CD14-positive monocyte (primary cell): ENCODE measurements around the gene CPLX4. TPM values are rescaled to one million over a fixed set of nuclear protein-coding genes. Genes with fewer than 3 reads are reported as not detected.
A peak's percentile ranks its signal among the peaks of the same experiment; 100 is the strongest.

Experiments used
- DNase-seq, 3 donors: peaks; one replicate each; pipeline ENCODE4 v3.0.0-alpha.2; 2011 to 2022
- H2AFZ ChIP-seq: 2 replicates; pipeline ENCODE4 v1.6.0; 2012; ENCODE audit warnings: mild to moderate bottlenecking, low read depth, low read length, inconsistent platforms; ENCODE audit not compliant: insufficient read depth, poor library complexity, severe bottlenecking
- H3K27ac ChIP-seq, 2 donors: 1 replicate in 1 of 2; 2 replicates in 1 of 2; pipeline ENCODE4 v1.5.1; 2012 to 2013; ENCODE audit warnings: low read length in 2 of 2, control low read depth in 1 of 2, inconsistent platforms in 1 of 2, low read depth in 1 of 2, mild to moderate bottlenecking in 1 of 2
- H3K27me3 ChIP-seq, 2 donors: one replicate each; pipeline versions ENCODE4 v1.6.0 to v1.6.1; 2011 to 2013; ENCODE audit warnings: low read length in 2 of 2; ENCODE audit not compliant: control insufficient read depth in 2 of 2, insufficient read depth in 2 of 2
- H3K36me3 ChIP-seq, 2 donors: replicated peaks in 1 of 2; 1 replicate in 1 of 2; 2 replicates in 1 of 2; pipeline versions ENCODE4 v1.5.1 to v1.6.1; 2012 to 2013; ENCODE audit warnings: low read length in 2 of 2, control low read depth in 1 of 2, inconsistent platforms in 1 of 2, mild to moderate bottlenecking in 1 of 2; ENCODE audit not compliant: insufficient read depth in 2 of 2, control insufficient read depth in 1 of 2
- H3K4me1 ChIP-seq, 2 donors: 1 replicate in 1 of 2; 2 replicates in 1 of 2; pipeline versions ENCODE4 v1.5.1 to v1.6.1; 2012 to 2013; ENCODE audit warnings: low read length in 2 of 2, control low read depth in 1 of 2, inconsistent platforms in 1 of 2, mild to moderate bottlenecking in 1 of 2, moderate library complexity in 1 of 2; ENCODE audit not compliant: insufficient read depth in 2 of 2, control insufficient read depth in 1 of 2
- H3K4me2 ChIP-seq: replicated peaks from 2 replicates; pipeline ENCODE3; 2012; ENCODE audit warnings: low read length, moderate library complexity, mild to moderate bottlenecking; ENCODE audit not compliant: poor library complexity, severe bottlenecking; ENCODE audit errors: extremely low read depth
- H3K4me3 ChIP-seq, 3 experiments: fragments of 200-600 bp in 1 of 3; sonication (generic) in 1 of 3; replicated peaks in 1 of 3; 1 replicate in 2 of 3; 2 replicates in 1 of 3; pipeline ENCODE4 v1.5.1; 2011 to 2013; ENCODE audit warnings: low read length in 3 of 3, mild to moderate bottlenecking in 3 of 3, control low read depth in 2 of 3, low read depth in 2 of 3, inconsistent platforms in 1 of 3, moderate library complexity in 1 of 3
- H3K79me2 ChIP-seq: 2 replicates; pipeline ENCODE4 v1.6.0; 2012; ENCODE audit warnings: mild to moderate bottlenecking, control low read depth, inconsistent platforms, low read length, moderate library complexity; ENCODE audit not compliant: insufficient read depth
- H3K9ac ChIP-seq: 2 replicates; pipeline ENCODE4 v1.6.0; 2017; ENCODE audit warnings: low read length, mild to moderate bottlenecking; ENCODE audit not compliant: insufficient read depth, poor library complexity, severe bottlenecking
- H3K9me3 ChIP-seq, 2 donors: replicated peaks in 1 of 2; 1 replicate in 1 of 2; 2 replicates in 1 of 2; pipeline versions ENCODE4 v1.5.1 to v1.6.1; 2012 to 2013; ENCODE audit warnings: low read length in 2 of 2, control low read depth in 1 of 2; ENCODE audit not compliant: control insufficient read depth in 1 of 2, insufficient read depth in 1 of 2
- H4K20me1 ChIP-seq: 2 replicates; pipeline ENCODE4 v1.6.0; 2012; ENCODE audit warnings: mild to moderate bottlenecking, low read length, control low read depth, moderate library complexity; ENCODE audit not compliant: insufficient read depth
- H3K27ac Mint-ChIP-seq, 7 donors: one replicate each; pipeline ENCODE4 v1.8.0; 2020; ENCODE audit warnings: mild to moderate bottlenecking in 7 of 7, mixed read lengths in 7 of 7, moderate library complexity in 6 of 7, inconsistent platforms in 2 of 7
- H3K27me3 Mint-ChIP-seq, 3 donors: one replicate each; pipeline ENCODE4 v1.8.0; 2021 to 2022; ENCODE audit warnings: low read depth in 3 of 3, mild to moderate bottlenecking in 3 of 3, mixed read lengths in 3 of 3, moderate library complexity in 3 of 3, inconsistent platforms in 1 of 3
- H3K36me3 Mint-ChIP-seq, 2 donors: one replicate each; pipeline ENCODE4 v1.8.0; 2020; ENCODE audit warnings: mixed read lengths in 2 of 2, inconsistent platforms in 1 of 2, mild to moderate bottlenecking in 1 of 2
- H3K4me1 Mint-ChIP-seq: one replicate; pipeline ENCODE4 v1.8.0; 2020; ENCODE audit warnings: mild to moderate bottlenecking, mixed read lengths
- H3K4me3 Mint-ChIP-seq, 2 donors: one replicate each; pipeline ENCODE4 v1.8.0; 2020; ENCODE audit warnings: mild to moderate bottlenecking in 2 of 2, mixed read lengths in 2 of 2, moderate library complexity in 1 of 2
- H3K9me3 Mint-ChIP-seq, 7 donors: one replicate each; pipeline ENCODE4 v1.8.0; 2020 to 2022; ENCODE audit warnings: mixed read lengths in 7 of 7, mild to moderate bottlenecking in 6 of 7, moderate library complexity in 6 of 7, inconsistent platforms in 2 of 7
- CTCF ChIP-seq: fragments of 200-600 bp; IDR thresholded peaks from one replicate; pipeline ENCODE4 v1.8.0; 2022; ENCODE audit warnings: antibody characterized with exemption, mild to moderate bottlenecking
- WGBS: methylation state at CpG from one replicate; pipeline ENCODE4 v1.1.5; 2013; ENCODE audit warnings: missing lambda C conversion rate; ENCODE audit not compliant: insufficient coverage; 5-methylcytosine and 5-hydroxymethylcytosine counted together
- intact Hi-C, 2 donors: fragments of 100-400 bp; cut with micrococcal nuclease; formaldehyde crosslinking; loops; one replicate each; pipeline versions ENCODE4 v1.15.0 to v1.15.1; 2023
- polyA plus RNA-seq, 3 donors: library from polyadenylated mRNA; depleted of rRNA in 1 of 3; unstranded in 2 of 3; stranded (reverse) in 1 of 3; fragments of 300-500 nt in 2 of 3; fragments of >200 nt in 1 of 3; fragmentation: Illumina TruSeq in 2 of 3; gene quantifications; 1 replicate in 2 of 3; 2 replicates in 1 of 3; pipeline ENCODE4 v1.2.3, GENCODE V29; 2012 to 2021

Gene CPLX4
- polyA plus RNA-seq, 3 donors = not detected

DNA sequence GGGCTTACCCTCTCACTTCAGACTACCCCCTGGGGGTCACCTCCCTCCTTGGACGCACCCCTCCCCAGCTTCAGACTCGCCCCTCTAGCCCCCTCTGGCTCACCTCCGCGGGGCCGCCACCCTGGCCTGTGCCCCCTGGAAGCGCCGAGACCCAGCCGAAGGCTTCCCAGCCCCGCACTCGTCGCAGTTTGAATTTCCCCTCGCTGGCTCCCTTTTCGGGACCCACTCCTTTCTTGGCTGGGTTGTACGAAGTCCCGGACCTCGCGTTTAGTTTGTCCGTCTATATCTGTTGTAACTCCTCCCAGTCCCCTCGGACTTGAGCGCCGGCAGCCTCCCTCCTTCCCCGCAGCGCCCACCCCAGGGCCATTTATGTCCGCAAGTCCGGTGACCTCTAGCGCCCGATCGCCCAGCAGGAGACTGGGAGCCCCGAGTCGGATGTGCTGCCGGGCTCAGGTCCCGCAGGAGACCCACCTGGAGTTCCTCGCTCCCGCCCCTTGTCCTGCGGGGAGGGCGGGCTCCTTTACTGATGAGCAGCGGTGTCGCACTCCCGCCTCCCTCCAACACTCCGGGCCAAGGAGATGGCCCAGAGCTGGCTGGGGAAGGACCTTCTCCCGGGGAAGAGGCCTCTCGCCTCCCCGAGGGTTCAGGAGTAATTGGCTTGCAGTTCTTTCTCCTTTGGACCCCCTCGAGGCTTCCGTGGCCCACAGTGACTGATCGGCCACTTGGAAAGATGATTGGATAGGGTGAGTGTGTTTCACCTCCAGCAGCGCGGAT is 44.5 kb downstream of the CPLX4 start:
- H3K9ac ChIP-seq = no peak overlapping the region
- no peak for TF ChIP-seq CTCF
- H4K20me1 ChIP-seq = no peaks in the 10 kb centered on the region
- Mint-ChIP-seq H3K36me3 (peaks cover 5 to 8% of the 10 kb centered on the region in 2 donors), H3K4me1 (peaks cover 15% of the 10 kb centered on the region), H3K4me3 (peak overlapping the region in 1 of 2 donors; percentile 83), H3K9me3 (peaks cover 2 to 23% (median 15%) of the 10 kb centered on the region in 7 donors), H3K27me3 (peaks cover 73 to 89% (median 86%) of the 10 kb centered on the region in 3 donors), H3K27ac (no peak overlapping the region)
- H3K9me3 ChIP-seq = peaks cover 0 to 32% of the 10 kb centered on the region in 2 donors
- no peak for DNase-seq
- H3K4me3 ChIP-seq = peak overlapping the region in 1 of 3 experiments; percentile 64
- intact Hi-C loops = no loop called here
- H3K79me2 ChIP-seq = no peaks in the 10 kb centered on the region
- no peaks in the 10 kb centered on the region for H3K36me3 ChIP-seq
- H3K27ac ChIP-seq = no peak overlapping the region
- H3K27me3 ChIP-seq = peaks cover 80 to 97% of the 10 kb centered on the region in 2 donors
- H3K4me2 ChIP-seq = peak overlapping the region; percentile 70
- whole genome bisulfite sequencing = 6% methylated on average over 47 of the region's 48 CpGs
- peaks cover 0 to 19% of the 10 kb centered on the region in 2 donors for H3K4me1 ChIP-seq
- H2AFZ ChIP-seq = no peak overlapping the region

GRCh38 chr18:59272891-59273758 is 45.3 kb downstream of the CPLX4 start, which contains the start of gene RAX:
RAX (minus strand) TSS chr18:59273454; CDS start chr18:59273206, 248 bp downstream.
- Histone ChIP-seq H3K4me1 (peaks cover 0 to 19% of the 10 kb centered on the region in 2 donors), H3K9ac (no peak within 1 kb of the TSS), H3K79me2 (no peaks in the 10 kb centered on the region), H3K27me3 (peaks cover 85 to 97% of the 10 kb centered on the region in 2 donors), H3K27ac (no peak within 1 kb of the TSS), H3K9me3 (peaks cover 0 to 33% of the 10 kb centered on the region in 2 donors), H3K36me3 (no peaks in the 10 kb centered on the region), H4K20me1 (no peaks in the 10 kb centered on the region), H2AFZ (peak within 1 kb of the TSS; percentile 50), H3K4me2 (peak within 1 kb of the TSS; percentile 70), H3K4me3 (peak within 1 kb of the TSS in 1 of 3 experiments; percentile 64)
- Mint-ChIP-seq H3K4me1 (peaks cover 22% of the 10 kb centered on the region), H3K4me3 (peak within 1 kb of the TSS in 1 of 2 donors; percentile 84), H3K27me3 (peaks cover 79 to 92% (median 90%) of the 10 kb centered on the region in 3 donors), H3K9me3 (peaks cover 2 to 26% (median 16%) of the 10 kb centered on the region in 7 donors), H3K27ac (no peak within 1 kb of the TSS), H3K36me3 (peaks cover 8% of the 10 kb centered on the region in 2 donors)
- intact Hi-C loops = no loop called here
- TF ChIP-seq CTCF = no peak
- DNase-seq = no peak
- WGBS = 4% methylated on average over 87 of the region's 88 CpGs
